Measurements from ENCODE around the gene CASP10. TPM values are rescaled to one million over a fixed set of nuclear protein-coding genes. Genes with fewer than 3 reads are reported as not detected.

CASP10 gene
- total and polyA plus RNA-seq, 9 of the 15 experiments (the other 6 are each of a cell fraction or from before 2014, with no cell fraction given), result 7.1 to 20.4 (median 10.8) TPM

- no peak for TF ChIP-seq ZNF512 (tag; IDR thresholded peaks at IDR 0.05)
- TF ChIP-seq STAG1 (CRISPR knock-in tag; IDR thresholded peaks at IDR 0.05; ENCODE audit: borderline replicate concordance), result no peak
- TF ChIP-seq ARID2 (IDR thresholded peaks at IDR 0.05), result no peak
- TF ChIP-seq, protein P1, sequence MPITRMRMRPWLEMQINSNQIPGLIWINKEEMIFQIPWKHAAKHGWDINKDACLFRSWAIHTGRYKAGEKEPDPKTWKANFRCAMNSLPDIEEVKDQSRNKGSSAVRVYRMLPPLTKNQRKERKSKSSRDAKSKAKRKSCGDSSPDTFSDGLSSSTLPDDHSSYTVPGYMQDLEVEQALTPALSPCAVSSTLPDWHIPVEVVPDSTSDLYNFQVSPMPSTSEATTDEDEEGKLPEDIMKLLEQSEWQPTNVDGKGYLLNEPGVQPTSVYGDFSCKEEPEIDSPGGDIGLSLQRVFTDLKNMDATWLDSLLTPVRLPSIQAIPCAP (CRISPR knock-in tag; IDR thresholded peaks at IDR 0.05; ENCODE audit: borderline replicate concordance), result no peak
- 0 out of 2 replicates have a peak, but pooled peaks have one; percentile 32 for TF ChIP-seq NFRKB (IDR thresholded peaks at IDR 0.05; ENCODE audit: low read depth)
- TF ChIP-seq NCOA6 (IDR thresholded peaks at IDR 0.05), result no peak
- TF ChIP-seq, protein P2, sequence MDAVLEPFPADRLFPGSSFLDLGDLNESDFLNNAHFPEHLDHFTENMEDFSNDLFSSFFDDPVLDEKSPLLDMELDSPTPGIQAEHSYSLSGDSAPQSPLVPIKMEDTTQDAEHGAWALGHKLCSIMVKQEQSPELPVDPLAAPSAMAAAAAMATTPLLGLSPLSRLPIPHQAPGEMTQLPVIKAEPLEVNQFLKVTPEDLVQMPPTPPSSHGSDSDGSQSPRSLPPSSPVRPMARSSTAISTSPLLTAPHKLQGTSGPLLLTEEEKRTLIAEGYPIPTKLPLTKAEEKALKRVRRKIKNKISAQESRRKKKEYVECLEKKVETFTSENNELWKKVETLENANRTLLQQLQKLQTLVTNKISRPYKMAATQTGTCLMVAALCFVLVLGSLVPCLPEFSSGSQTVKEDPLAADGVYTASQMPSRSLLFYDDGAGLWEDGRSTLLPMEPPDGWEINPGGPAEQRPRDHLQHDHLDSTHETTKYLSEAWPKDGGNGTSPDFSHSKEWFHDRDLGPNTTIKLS (IDR thresholded peaks at IDR 0.05; ENCODE audit: borderline replicate concordance, low read depth), result no peak
- TF ChIP-seq ZNF695 (CRISPR knock-in tag; IDR thresholded peaks at IDR 0.05), result no peak
- TF ChIP-seq ZNF449 (CRISPR knock-in tag; IDR thresholded peaks at IDR 0.05), result no peak
- no peak for TF ChIP-seq ZNF175 (CRISPR knock-in tag; IDR thresholded peaks at IDR 0.05; ENCODE audit: low read depth)
- TF ChIP-seq PBX2 (CRISPR knock-in tag; IDR thresholded peaks at IDR 0.05; ENCODE audit: low read depth), result no peak
- TF ChIP-seq PBX2 (tag; conservative IDR thresholded peaks at IDR 0.05; ENCODE audit: low read depth), result peak; percentile 40
- TF ChIP-seq MTA3 (IDR thresholded peaks at IDR 0.05; ENCODE audit: borderline replicate concordance), result no peak
- TF ChIP-seq GABPB1 (CRISPR knock-in tag; IDR thresholded peaks at IDR 0.05), result no peak
- TF ChIP-seq, protein P3, sequence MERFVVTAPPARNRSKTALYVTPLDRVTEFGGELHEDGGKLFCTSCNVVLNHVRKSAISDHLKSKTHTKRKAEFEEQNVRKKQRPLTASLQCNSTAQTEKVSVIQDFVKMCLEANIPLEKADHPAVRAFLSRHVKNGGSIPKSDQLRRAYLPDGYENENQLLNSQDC (CRISPR knock-in tag; IDR thresholded peaks at IDR 0.05), result no peak
- no peak for TF ChIP-seq KHSRP (IDR thresholded peaks at IDR 0.05)
- no peak for TF ChIP-seq SIX5 (IDR thresholded peaks at IDR 0.05; ENCODE audit: borderline replicate concordance in 1 of 2, insufficient read depth in 1 of 2, low read depth in 1 of 2, low read length in 2 of 2)
- TF ChIP-seq FOXA3 (CRISPR knock-in tag; conservative IDR thresholded peaks at IDR 0.05 in 1 of 2, IDR thresholded peaks at IDR 0.05 in 1 of 2), result no peak
- TF ChIP-seq IRF2 (CRISPR knock-in tag; IDR thresholded peaks at IDR 0.05), result no peak
- no peak for TF ChIP-seq ETV5 (CRISPR knock-in tag; IDR thresholded peaks at IDR 0.05; ENCODE audit: low read depth)
Observed at GRCh38 chr2:201255408-201256033, 72.6 kb downstream of the CASP10 start (continued).

Measured in K562 (cell line).